ENCODE measurements around the gene NPFF.

Gene NPFF

GRCh38 chr12:53492830-53493609 lies 14.3 kb downstream of the NPFF start:
- no peak for TF ChIP-seq CTCF (IDR thresholded peaks at IDR 0.05; ENCODE audit: low read depth, low read length)

GRCh38 chr12:53492188-53492587 lies 15.1 kb downstream of the NPFF start:
- TF ChIP-seq CTCF (IDR thresholded peaks at IDR 0.05; ENCODE audit: low read depth, low read length), result no peak
- H3K4me3 ChIP-seq (ENCODE audit: low read depth, low read length), result peak overlapping the region; percentile 53; the same call in 1 of the 2 replicates

More at GRCh38 chr12:53492830-53493609, 14.3 kb downstream of the NPFF start:
- peak overlapping the region; percentile 53 for H3K4me3 ChIP-seq (ENCODE audit: low read depth, low read length)

- no peak for TF ChIP-seq CTCF (IDR thresholded peaks at IDR 0.05; ENCODE audit: low read depth, low read length)
- H3K4me3 ChIP-seq (ENCODE audit: low read depth, low read length), result no peak overlapping the region
These were observed 17.9 kb downstream of the NPFF start for GRCh38 chr12:53489242-53489864.

- TF ChIP-seq CTCF (IDR thresholded peaks at IDR 0.05; ENCODE audit: low read depth, low read length), result no peak
These were observed 20.4 kb downstream of the NPFF start for GRCh38 chr12:53486736-53487487.

GRCh38 chr12:53485955-53486735 lies 21.1 kb downstream of the NPFF start:
- TF ChIP-seq CTCF (IDR thresholded peaks at IDR 0.05; ENCODE audit: low read depth, low read length), result no peak
- no peak overlapping the region for H3K4me3 ChIP-seq (ENCODE audit: low read depth, low read length)

More at GRCh38 chr12:53486736-53487487, 20.4 kb downstream of the NPFF start:
- H3K4me3 ChIP-seq (ENCODE audit: low read depth, low read length), result no peak overlapping the region

- H3K4me3 ChIP-seq (ENCODE audit: low read depth, low read length), result no peak overlapping the region
- no peak for TF ChIP-seq CTCF (IDR thresholded peaks at IDR 0.05; ENCODE audit: low read depth, low read length)
These were observed 22.4 kb downstream of the NPFF start for GRCh38 chr12:53484686-53485575.

Measured in WI38 (cell line).